GM03348 (cell line): Measurements from ENCODE around the gene ARHGEF17.

Source experiments
- DNase-seq: peaks from one replicate; pipeline ENCODE4 v3.0.0; 2012; ENCODE audit warnings: low spot score

The ARHGEF17 gene

GRCh38 chr11:73330569-73331093 is 22.6 kb downstream of the ARHGEF17 start:
- peak; percentile 62 for DNase-seq

GRCh38 chr11:73331138-73331916 is 23.3 kb downstream of the ARHGEF17 start:
- no peak for DNase-seq

- DNase-seq, result no peak
These were observed 25.1 kb downstream of the ARHGEF17 start for GRCh38 chr11:73333173-73333572.

GRCh38 chr11:73333640-73334383 is 25.7 kb downstream of the ARHGEF17 start:
- no peak for DNase-seq

DNA sequence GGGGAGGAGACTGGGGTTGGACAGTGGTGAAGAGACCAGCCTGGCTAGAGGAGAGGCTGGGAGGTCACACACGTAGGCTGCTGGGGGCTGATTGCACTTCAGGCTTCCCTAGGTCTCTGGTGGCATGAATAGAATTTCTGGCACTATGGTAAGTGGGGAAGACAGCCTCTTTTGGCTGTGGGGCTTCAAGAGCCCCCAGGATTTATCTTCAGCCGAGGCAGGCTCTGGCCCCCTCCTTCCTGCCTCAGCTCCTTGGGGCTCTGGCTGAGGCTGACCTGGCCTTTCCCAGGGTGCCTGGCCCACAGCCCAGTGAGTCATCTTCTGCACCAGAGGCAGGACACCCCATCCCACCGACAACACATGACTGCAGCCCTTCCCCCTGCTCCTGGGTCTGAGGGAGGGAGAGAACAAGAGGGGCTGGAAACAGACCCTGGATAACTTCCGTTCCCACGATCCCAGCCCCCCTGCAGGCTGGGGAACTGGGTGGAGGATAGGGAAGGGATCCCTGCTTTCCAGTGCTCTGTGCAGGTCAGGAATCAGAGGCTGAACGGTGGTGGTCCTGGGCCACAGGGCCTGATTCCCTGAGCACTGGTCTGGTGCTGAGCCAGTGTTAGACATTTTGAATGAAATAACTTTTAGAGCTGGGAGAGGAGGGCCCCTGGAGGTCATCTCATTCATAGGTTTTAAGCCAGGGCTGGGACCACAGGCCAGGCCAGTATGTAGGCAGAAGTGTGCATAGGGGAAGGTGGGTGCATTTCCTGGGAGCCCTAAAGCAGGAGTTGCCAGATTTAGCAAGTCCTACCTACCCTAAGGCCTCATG is 26.5 kb downstream of the ARHGEF17 start:
- DNase-seq, result peak; percentile 87

DNA sequence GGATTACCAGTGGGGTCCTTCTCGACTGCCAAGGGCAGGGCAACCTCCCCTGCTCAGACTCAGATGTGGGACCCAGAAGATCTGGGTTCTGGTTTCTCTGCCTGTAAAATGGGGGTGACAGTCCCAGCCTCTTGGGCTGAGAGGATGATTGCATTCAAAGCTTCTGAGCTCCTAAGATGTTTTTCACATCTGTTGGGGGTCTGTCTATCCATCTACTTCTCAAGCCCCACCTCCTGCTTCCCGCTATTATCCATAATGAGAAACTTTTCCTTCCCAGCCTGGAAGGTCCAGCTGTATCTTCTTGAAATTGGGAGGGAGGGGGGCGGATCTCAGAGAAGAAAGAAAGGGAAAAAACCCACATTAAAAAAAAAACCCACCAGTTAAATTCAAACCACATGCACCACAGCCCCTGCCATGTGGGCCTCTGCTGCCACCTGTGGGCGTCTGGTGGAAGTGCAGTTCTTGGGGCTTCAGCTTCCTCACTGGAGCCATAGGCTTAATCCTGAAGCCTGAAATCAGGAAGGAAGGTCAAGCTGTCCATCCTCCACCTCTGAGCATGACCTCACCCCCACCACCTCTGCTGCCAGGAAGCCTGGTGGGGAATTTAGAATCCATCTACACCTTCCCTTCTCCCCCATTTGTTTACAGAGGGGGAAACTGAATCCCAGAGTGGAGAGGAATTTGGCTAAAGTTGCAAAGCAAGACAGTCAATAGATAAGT is 27.3 kb downstream of the ARHGEF17 start:
- peak; percentile 91 for DNase-seq

- no peak for DNase-seq
These were observed 29.8 kb downstream of the ARHGEF17 start for GRCh38 chr11:73337846-73338245.

DNA sequence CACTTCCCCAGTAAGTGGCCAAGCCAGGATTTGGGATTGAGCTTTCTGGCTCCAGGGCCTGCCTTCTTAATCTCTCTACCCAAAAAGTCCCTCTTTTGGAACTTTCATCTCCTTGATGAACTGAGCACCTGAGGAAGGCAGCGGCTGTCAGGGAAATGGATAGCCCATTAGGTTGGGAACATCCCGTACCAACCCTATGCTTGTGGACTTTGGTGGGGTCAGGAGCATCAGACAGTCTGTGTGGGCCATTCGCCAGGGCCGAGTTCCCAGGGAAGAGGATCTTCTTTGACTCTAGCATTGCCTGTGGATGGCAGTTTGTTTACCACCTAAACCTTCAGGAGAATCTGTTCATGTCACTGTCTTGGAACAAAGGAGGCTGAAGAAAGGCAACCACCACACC is 30.2 kb downstream of the ARHGEF17 start:
- DNase-seq, result no peak

- DNase-seq, result no peak
These were observed 32.1 kb downstream of the ARHGEF17 start for GRCh38 chr11:73340164-73340563.

GRCh38 chr11:73342633-73343032 is 34.6 kb downstream of the ARHGEF17 start:
- no peak for DNase-seq

- no peak for DNase-seq
These were observed 35.2 kb downstream of the ARHGEF17 start for GRCh38 chr11:73343076-73343873.

GRCh38 chr11:73344191-73344607 is 36.1 kb downstream of the ARHGEF17 start:
- no peak for DNase-seq

GRCh38 chr11:73345481-73346160 is 37.5 kb downstream of the ARHGEF17 start:
- DNase-seq, result no peak

- no peak for DNase-seq
These were observed 38.3 kb downstream of the ARHGEF17 start for GRCh38 chr11:73346186-73346935.

DNA sequence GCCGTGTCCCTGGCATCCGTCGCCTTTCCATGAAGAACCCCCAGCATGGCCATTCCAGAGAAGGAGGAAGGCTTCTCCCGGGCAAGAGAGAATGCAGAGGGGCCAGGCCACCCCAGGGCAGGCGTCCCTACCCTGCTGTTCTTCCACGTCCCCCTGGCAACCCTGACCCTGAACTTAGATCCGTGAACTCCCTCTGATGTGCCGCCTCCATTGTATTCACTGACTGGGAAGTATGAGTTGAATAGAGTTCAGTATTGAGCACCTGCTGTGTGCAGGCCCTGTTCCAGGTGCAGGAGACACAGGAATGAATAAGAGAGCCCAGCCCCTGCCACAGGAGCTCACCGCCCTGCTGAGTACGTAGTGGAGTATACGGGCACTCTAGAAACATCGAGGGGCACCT is 39.0 kb downstream of the ARHGEF17 start:
- no peak for DNase-seq

- DNase-seq, result no peak
These were observed 40.8 kb downstream of the ARHGEF17 start for GRCh38 chr11:73348838-73349237.

- DNase-seq, result no peak
These were observed 41.6 kb downstream of the ARHGEF17 start for GRCh38 chr11:73349633-73350032.

GRCh38 chr11:73350908-73351636 is 43.0 kb downstream of the ARHGEF17 start:
- peak; percentile 91 for DNase-seq

DNA sequence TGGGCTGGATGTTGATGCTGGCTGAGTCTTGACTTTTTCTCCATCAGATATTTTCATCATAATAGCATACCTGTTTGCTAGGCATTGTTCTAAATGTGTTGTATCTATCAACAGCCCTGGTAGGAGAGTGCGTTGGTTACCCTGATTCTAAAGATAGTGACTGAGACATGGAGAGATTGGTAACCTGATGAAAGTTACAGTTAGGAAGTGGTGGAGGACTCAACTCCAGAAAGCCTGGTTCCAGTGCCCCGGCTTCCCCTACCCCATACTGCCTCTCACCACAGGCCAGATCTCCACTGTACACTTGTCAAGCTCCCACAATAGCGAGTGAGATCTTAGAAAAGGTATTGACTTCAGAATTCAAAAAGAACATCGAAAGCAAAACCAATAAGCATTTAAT is 45.3 kb downstream of the ARHGEF17 start:
- no peak for DNase-seq
